Measurements from ENCODE around the gene UGT1A10. TPM values are rescaled to one million over a fixed set of nuclear protein-coding genes. Genes with fewer than 3 reads are reported as not detected.
"Not testable (repeated sequence)": the region's sequence is repeated elsewhere in the genome, so short reads cannot be mapped to it uniquely, and the experiment has no call there.

The UGT1A10 gene
- total RNA-seq, 1 experiment from 2014 or later: not detected

GRCh38 chr2:233736868-233737653 is 100.8 kb downstream of the UGT1A10 start:
- DNase-seq (ENCODE audit: low read depth): not testable (repeated sequence)

DNA sequence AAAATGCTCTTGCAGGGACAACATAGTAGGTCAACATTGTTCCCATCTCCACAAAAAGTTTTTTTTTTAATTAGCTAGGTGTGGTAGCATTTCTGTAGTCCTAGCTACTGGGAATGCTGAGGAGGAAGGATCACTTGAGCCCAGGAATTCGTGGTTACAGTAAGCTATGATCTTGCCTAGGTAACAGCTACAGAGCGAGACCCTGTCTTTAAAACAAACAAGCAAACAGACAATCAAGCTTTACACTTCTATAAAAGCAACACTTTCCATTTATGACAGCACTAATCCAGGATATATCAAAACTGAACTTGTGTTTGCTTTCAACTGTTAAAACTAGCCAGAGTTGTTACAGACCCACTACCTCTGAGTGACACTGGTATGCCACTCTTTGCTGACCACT is 104.6 kb downstream of the UGT1A10 start:
- DNase-seq (ENCODE audit: low read depth): no peak

GRCh38 chr2:233743464-233744259 is 107.4 kb downstream of the UGT1A10 start:
- DNase-seq (ENCODE audit: low read depth): no peak

DNA sequence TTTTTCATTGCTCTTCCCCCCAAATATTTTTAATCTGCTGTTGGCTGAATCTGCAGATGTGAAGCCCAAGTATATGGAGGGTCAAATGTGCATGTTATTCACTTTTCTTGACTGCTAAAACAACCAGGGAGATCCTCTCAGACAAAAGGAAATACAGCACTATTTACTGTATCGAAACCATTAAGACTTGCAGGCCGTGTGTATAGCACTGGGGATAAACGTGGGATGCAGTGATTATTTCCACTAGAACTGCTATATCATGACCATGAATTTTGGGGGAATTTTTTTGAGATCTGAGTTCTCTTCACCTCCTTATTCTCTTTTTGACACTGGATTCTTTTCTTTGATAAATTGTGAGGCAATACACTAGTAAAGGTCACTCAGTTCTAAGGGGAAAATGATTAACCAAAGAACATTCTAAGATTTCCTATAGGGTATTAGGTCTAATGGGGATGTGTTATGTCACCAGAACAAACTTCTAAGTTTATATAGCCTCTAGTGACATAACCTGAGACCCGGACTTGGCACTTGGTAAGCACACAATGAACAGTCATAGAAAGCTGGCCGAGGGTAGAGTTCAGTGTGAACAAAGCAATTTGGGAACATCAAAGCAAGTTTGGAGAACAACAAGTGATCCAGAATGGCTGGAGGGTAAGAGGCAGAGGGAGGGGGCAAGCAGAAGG is 109.0 kb downstream of the UGT1A10 start:
- no peak for DNase-seq (ENCODE audit: low read depth)

- DNase-seq (ENCODE audit: low read depth): not testable (repeated sequence)
Observed at GRCh38 chr2:233745838-233746237, 109.6 kb downstream of the UGT1A10 start.

DNA sequence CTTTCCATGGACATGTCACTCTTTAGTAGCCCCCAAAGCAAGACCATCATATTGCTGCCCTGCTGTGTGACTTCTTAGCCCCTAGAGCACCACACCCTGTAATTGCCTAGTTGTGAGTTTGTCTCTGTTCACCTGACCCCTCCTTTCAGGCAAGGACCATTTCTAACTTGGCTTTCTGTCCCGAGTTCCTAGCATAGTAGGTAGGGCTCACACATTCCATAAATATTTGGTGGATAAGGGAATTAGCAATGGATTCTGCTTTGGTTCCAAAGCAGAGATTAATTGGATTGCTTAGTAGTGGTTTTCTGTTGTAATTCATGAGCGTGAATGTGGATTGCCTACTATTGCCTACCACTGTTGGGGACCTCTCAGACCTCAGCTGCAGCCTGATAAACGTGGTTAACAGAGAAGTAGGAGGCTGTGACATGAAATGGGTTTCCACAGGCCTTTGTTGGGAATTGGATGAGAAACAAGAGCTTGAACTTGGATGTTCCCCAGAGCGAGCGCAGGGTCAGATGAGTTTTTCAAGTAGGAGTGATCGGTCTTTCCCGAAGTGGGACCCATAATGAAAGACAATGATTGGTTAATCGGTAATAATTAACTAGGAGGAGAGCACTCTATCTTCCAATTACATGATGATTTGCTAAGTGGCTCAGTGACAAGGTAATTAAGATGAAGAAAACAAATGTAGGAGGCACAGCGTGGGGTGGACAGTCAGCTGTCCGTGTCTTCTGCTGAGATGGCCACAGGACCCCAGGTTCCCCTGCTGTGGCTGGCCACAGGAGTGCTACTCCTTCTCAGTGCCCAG is 110.4 kb downstream of the UGT1A10 start:
- DNase-seq (ENCODE audit: low read depth): no peak

- no peak for DNase-seq (ENCODE audit: low read depth)
Observed at GRCh38 chr2:233747283-233747544, 111.0 kb downstream of the UGT1A10 start.

DNA sequence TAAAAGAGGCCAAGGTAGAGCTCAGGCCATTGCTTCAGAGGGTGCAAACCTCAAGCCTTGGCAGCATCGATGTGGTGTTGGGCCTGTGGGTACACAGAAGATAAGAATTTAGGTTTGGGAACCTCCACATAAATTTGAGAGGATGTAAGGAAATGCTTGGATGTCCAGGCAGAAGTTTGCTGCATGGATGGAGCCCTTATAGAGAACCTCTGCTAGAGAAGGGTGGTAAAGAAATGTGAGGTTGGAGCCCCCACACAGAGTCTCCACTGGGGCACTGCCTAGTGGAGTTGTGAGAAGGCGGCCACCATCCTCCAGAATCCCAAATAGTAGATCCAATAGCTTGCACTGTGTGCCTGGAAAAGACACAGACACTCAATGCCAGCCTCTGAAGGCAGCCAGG is 114.4 kb downstream of the UGT1A10 start:
- not testable (repeated sequence) for DNase-seq (ENCODE audit: low read depth)

GRCh38 chr2:233751212-233752009 is 115.2 kb downstream of the UGT1A10 start:
- DNase-seq (ENCODE audit: low read depth): not testable (repeated sequence)

DNA sequence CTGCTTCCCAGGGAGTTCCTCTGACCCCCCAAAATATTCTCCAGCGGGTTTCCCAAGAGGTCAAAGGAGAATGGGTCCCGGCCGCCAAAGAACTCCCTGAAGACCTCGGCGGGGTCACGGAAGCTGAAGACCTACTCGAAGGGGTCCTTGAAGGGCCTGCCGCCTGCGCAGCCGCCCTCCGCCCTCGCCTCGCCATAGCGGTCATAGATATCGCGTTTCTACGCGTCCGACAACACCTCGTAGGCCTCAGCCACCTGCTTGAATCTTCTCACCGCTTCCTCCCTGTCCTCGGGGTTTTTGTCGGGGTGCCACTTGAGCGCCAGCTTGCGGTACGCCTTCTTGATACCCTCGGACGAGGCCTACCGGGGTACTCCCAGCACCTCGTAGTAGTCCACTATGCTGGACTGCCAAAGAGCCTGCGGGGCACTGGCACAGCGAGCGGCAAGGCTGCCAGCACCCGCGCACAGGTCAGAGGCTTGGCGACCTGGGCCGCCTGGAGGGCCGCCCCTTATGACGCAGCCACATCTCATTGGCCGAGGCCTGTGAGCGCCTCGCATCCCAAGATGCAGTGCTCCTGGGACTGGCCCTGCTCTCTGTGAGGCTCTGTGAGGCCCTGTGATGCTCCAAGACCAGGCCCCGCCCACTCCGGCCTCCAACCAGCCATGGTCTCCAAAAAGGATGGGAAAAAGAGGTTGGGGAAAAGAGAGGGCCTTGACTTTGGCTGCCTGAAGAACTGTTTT is 118.8 kb downstream of the UGT1A10 start:
- DNase-seq (ENCODE audit: low read depth): no peak

DNA sequence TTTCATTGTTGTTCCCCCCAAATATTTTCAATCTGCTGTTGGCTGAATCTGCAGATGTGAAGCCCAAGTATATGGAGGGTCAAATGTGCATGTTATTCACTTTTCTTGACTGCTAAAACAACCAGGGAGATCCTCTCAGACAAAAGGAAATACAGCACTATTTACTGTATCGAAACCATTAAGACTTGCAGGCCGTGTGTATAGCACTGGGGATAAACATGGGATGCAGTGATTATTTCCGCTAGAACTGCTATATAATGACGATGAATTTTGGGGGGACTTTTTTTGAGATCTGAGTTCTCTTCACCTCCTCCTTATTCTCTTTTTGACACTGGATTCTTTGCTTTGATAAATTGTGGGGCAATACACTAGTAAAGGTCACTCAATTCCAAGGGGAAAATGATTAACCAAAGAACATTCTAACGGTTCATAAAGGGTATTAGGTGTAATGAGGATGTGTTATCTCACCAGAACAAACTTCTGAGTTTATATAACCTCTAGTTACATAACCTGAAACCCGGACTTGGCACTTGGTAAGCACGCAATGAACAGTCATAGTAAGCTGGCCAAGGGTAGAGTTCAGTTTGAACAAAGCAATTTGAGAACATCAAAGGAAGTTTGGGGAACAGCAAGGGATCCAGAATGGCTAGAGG is 120.3 kb downstream of the UGT1A10 start:
- no peak for DNase-seq (ENCODE audit: low read depth)

DNA sequence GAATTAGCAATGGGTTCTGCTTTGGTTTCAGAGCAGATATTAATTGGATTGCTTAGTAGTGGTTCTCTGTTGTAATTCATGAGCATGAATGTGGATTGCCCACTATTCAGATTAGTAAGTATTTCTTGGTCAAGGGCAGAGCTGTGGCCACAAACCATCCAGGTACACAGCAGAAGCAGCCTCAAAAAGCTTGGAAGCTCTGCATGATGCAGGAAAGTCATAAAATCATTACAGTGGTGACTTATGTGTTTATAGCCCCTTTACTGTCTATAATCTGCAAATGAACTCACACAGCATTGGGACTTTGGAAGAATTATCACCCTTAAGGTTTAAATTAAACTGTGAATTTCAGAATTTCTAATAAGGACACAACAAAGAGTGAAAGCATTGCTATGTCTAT is 121.9 kb downstream of the UGT1A10 start:
- no peak for DNase-seq (ENCODE audit: low read depth)

- no peak for DNase-seq (ENCODE audit: low read depth)
Observed at GRCh38 chr2:233758849-233759248, 122.6 kb downstream of the UGT1A10 start.

- DNase-seq (ENCODE audit: low read depth): no peak
Observed at GRCh38 chr2:233760043-233760442, 123.8 kb downstream of the UGT1A10 start, which contains the start of gene UGT1A1. TSS of gene UGT1A1 (plus strand) at chr2:233760270. CDS start at chr2:233760288, 18 bp downstream.

- DNase-seq (ENCODE audit: low read depth): no peak
Observed at GRCh38 chr2:233761040-233761769, 125.0 kb downstream of the UGT1A10 start.

GRCh38 chr2:233764264-233764663 is 128.0 kb downstream of the UGT1A10 start:
- DNase-seq (ENCODE audit: low read depth): peak; percentile 46

- DNase-seq (ENCODE audit: low read depth): no peak
Observed at GRCh38 chr2:233764761-233765160, 128.5 kb downstream of the UGT1A10 start.

DNA sequence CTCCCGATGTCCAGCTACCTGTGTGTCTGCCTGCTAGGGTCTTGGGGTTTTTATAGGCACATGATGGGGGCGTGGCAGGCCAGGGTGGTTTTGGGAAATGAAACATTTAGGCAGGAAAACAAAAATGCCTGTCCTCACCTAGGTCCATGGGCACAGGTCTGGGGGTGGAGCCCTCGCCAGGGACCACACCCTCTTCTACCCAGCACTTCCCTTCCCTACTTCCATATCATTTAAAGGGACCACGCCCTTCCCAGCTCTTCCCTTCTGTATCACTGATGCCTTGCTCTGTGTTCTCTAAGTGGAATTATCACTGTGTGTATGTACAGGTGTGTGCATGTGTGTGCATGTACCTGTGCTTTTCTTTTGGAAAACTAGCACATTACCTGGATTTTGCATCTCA is 130.2 kb downstream of the UGT1A10 start:
- DNase-seq (ENCODE audit: low read depth): no peak

Data from HT1080 (cell line).